ENCODE measurements around the gene IFRD1. TPM values are rescaled to one million over a fixed set of nuclear protein-coding genes. Genes with fewer than 3 reads are reported as not detected.

Gene IFRD1
- total and polyA plus RNA-seq, 2 donors (not counting 3 experiments of a cell fraction or from before 2014, with no cell fraction given), result 16.8 to 43.3 TPM

GRCh38 chr7:112476390-112477052, 26.3 kb downstream of the IFRD1 start:
- ChIA-PET CTCF (interaction anchor here (1.1 kb wide), 2 partner anchors 8 to 15 kb away, joined by 3 read pairs; no protein-coding TSS in a partner anchor), POLR2A (no interaction called here)
- Histone ChIP-seq H3K27me3 (ENCODE audit: control insufficient read depth in 2 of 2, insufficient read depth in 2 of 2, low read length in 2 of 2) (no peaks in the 10 kb centered on the region), H3K79me2 (ENCODE audit: control insufficient read depth, insufficient read depth, low read length) (no peaks in the 10 kb centered on the region), H3K4me3 (replicated peaks in 1 of 3; ENCODE audit: insufficient read depth in 1 of 3, low read depth in 1 of 3, low read length in 3 of 3) (no peak overlapping the region), H3K36me3 (ENCODE audit: control insufficient read depth in 2 of 2, extremely low read depth in 1 of 2, insufficient read depth in 2 of 2, low read length in 2 of 2) (peaks cover 8 to 20% of the 10 kb centered on the region in 2 experiments), H3K4me1 (ENCODE audit: control insufficient read depth, extremely low read depth, insufficient read depth, low read length) (peaks cover 13% of the 10 kb centered on the region), H3K9me3 (replicated peaks; ENCODE audit: control insufficient read depth, insufficient read depth, low read length) (no peaks in the 10 kb centered on the region), H3K9ac (replicated peaks; ENCODE audit: extremely low read depth, insufficient read depth, low read length) (no peak overlapping the region), H3K27ac (ENCODE audit: insufficient read depth, low read depth, low read length) (no peak overlapping the region), H4K20me1 (replicated peaks; ENCODE audit: control insufficient read depth, extremely low read depth, insufficient read depth, low read length) (no peaks in the 10 kb centered on the region), H3K9me1 (replicated peaks; ENCODE audit: control insufficient read depth, extremely low read depth, insufficient read depth, low read length) (no peaks in the 10 kb centered on the region), H2AFZ (ENCODE audit: low read depth, low read length) (no peak overlapping the region), H3K4me2 (ENCODE audit: insufficient read depth, low read length) (no peak overlapping the region)
- TF ChIP-seq POLR2A (IDR thresholded peaks at IDR 0.05; ENCODE audit: low read depth, low read length) (no peak), JUN (IDR thresholded peaks at IDR 0.05; ENCODE audit: borderline replicate concordance, insufficient read depth, insufficient read length, low read depth) (no peak), POLR2AphosphoS5 (IDR thresholded peaks at IDR 0.05; ENCODE audit: insufficient read depth, low read depth, low read length) (no peak), GATA2 (IDR thresholded peaks at IDR 0.05; ENCODE audit: insufficient read depth, insufficient read length, low read depth, low read length) (no peak)
- TF ChIP-seq, protein P1, sequence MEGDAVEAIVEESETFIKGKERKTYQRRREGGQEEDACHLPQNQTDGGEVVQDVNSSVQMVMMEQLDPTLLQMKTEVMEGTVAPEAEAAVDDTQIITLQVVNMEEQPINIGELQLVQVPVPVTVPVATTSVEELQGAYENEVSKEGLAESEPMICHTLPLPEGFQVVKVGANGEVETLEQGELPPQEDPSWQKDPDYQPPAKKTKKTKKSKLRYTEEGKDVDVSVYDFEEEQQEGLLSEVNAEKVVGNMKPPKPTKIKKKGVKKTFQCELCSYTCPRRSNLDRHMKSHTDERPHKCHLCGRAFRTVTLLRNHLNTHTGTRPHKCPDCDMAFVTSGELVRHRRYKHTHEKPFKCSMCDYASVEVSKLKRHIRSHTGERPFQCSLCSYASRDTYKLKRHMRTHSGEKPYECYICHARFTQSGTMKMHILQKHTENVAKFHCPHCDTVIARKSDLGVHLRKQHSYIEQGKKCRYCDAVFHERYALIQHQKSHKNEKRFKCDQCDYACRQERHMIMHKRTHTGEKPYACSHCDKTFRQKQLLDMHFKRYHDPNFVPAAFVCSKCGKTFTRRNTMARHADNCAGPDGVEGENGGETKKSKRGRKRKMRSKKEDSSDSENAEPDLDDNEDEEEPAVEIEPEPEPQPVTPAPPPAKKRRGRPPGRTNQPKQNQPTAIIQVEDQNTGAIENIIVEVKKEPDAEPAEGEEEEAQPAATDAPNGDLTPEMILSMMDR (IDR thresholded peaks at IDR 0.05; ENCODE audit: extremely low read depth in 1 of 2, insufficient read depth in 1 of 2, low read depth in 1 of 2, low read length in 2 of 2), result no peak
- TF ChIP-seq, protein P2, sequence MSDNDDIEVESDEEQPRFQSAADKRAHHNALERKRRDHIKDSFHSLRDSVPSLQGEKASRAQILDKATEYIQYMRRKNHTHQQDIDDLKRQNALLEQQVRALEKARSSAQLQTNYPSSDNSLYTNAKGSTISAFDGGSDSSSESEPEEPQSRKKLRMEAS (IDR thresholded peaks at IDR 0.05; ENCODE audit: insufficient read depth, insufficient read length), result no peak
- FAIRE-seq, result no peak
- no TSS peak for BruUV-seq (replicated peaks)
- intact Hi-C loops (cut with micrococcal nuclease), result no loop called here
- dilution Hi-C loops (cut with MboI; ENCODE audit: extremely low pct_ligation_motif_present, low sequenced_read_pairs), result no loop called here
- DNase-seq (ENCODE audit: low read depth, low spot score), result no peak
